Measurements from ENCODE around the gene MMP17. TPM values are rescaled to one million over a fixed set of nuclear protein-coding genes. Genes with fewer than 3 reads are reported as not detected.

Gene MMP17
- total and polyA plus RNA-seq, 2 donors (not counting 3 experiments of a cell fraction or from before 2014, with no cell fraction given): 3.6 to 10.8 TPM

GRCh38 chr12:131815131-131815530 is 13.1 kb upstream of the MMP17 start:
- Histone ChIP-seq H2AFZ (ENCODE audit: low read depth, low read length) (no peak overlapping the region), H3K36me3 (ENCODE audit: control insufficient read depth in 2 of 2, extremely low read depth in 1 of 2, insufficient read depth in 2 of 2, low read length in 2 of 2) (no peaks in the 10 kb centered on the region), H3K4me3 (replicated peaks in 1 of 3; ENCODE audit: insufficient read depth in 1 of 3, low read depth in 1 of 3, low read length in 3 of 3) (no peak overlapping the region), H3K27me3 (ENCODE audit: control insufficient read depth in 2 of 2, insufficient read depth in 2 of 2, low read length in 2 of 2) (no peaks in the 10 kb centered on the region), H3K9me1 (replicated peaks; ENCODE audit: control insufficient read depth, extremely low read depth, insufficient read depth, low read length) (no peaks in the 10 kb centered on the region), H3K4me2 (ENCODE audit: insufficient read depth, low read length) (no peak overlapping the region), H3K9me3 (replicated peaks; ENCODE audit: control insufficient read depth, insufficient read depth, low read length) (no peaks in the 10 kb centered on the region), H4K20me1 (replicated peaks; ENCODE audit: control insufficient read depth, extremely low read depth, insufficient read depth, low read length) (no peaks in the 10 kb centered on the region), H3K9ac (replicated peaks; ENCODE audit: extremely low read depth, insufficient read depth, low read length) (no peak overlapping the region), H3K79me2 (ENCODE audit: control insufficient read depth, insufficient read depth, low read length) (no peaks in the 10 kb centered on the region), H3K27ac (ENCODE audit: insufficient read depth, low read depth, low read length) (no peak overlapping the region), H3K4me1 (ENCODE audit: control insufficient read depth, extremely low read depth, insufficient read depth, low read length) (no peaks in the 10 kb centered on the region)
- DNase-seq (ENCODE audit: low read depth, low spot score): no peak
- dilution Hi-C loops (cut with MboI; ENCODE audit: extremely low pct_ligation_motif_present, low sequenced_read_pairs): no loop called here
- intact Hi-C loops (cut with micrococcal nuclease): no loop called here
- ChIA-PET CTCF (no interaction called here), POLR2A (no interaction called here)
- no TSS peak for BruUV-seq (replicated peaks)
- no peak for TF ChIP-seq GATA2 (IDR thresholded peaks at IDR 0.05; ENCODE audit: insufficient read depth, insufficient read length, low read depth, low read length)
- no peak for TF ChIP-seq MYC (IDR thresholded peaks at IDR 0.05; ENCODE audit: low read depth, low read length)
- TF ChIP-seq POLR2A (IDR thresholded peaks at IDR 0.05; ENCODE audit: low read depth, low read length): no peak
- TF ChIP-seq, protein P1, sequence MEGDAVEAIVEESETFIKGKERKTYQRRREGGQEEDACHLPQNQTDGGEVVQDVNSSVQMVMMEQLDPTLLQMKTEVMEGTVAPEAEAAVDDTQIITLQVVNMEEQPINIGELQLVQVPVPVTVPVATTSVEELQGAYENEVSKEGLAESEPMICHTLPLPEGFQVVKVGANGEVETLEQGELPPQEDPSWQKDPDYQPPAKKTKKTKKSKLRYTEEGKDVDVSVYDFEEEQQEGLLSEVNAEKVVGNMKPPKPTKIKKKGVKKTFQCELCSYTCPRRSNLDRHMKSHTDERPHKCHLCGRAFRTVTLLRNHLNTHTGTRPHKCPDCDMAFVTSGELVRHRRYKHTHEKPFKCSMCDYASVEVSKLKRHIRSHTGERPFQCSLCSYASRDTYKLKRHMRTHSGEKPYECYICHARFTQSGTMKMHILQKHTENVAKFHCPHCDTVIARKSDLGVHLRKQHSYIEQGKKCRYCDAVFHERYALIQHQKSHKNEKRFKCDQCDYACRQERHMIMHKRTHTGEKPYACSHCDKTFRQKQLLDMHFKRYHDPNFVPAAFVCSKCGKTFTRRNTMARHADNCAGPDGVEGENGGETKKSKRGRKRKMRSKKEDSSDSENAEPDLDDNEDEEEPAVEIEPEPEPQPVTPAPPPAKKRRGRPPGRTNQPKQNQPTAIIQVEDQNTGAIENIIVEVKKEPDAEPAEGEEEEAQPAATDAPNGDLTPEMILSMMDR (IDR thresholded peaks at IDR 0.05; ENCODE audit: extremely low read depth in 1 of 2, insufficient read depth in 1 of 2, low read depth in 1 of 2, low read length in 2 of 2): no peak
- no peak for TF ChIP-seq POLR2AphosphoS5 (IDR thresholded peaks at IDR 0.05; ENCODE audit: insufficient read depth, low read depth, low read length)
- no peak for TF ChIP-seq EZH2 (IDR thresholded peaks at IDR 0.05; ENCODE audit: borderline replicate concordance, low read depth, low read length, severe bottlenecking)
- no peak for TF ChIP-seq FOS (IDR thresholded peaks at IDR 0.05; ENCODE audit: borderline replicate concordance, insufficient read depth, low read length)
- no peak for TF ChIP-seq JUN (IDR thresholded peaks at IDR 0.05; ENCODE audit: borderline replicate concordance, insufficient read depth, insufficient read length, low read depth)
- TF ChIP-seq, protein P2, sequence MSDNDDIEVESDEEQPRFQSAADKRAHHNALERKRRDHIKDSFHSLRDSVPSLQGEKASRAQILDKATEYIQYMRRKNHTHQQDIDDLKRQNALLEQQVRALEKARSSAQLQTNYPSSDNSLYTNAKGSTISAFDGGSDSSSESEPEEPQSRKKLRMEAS (IDR thresholded peaks at IDR 0.05; ENCODE audit: insufficient read depth, insufficient read length): no peak
- FAIRE-seq: no peak
